ENCODE measurements around the gene PRLH.

The PRLH gene

GRCh38 chr2:237567276-237568029, 1.1 kb downstream of the PRLH start:
- no peak for DNase-seq

- DNase-seq: no peak
Measured at GRCh38 chr2:237568121-237568660, 1.8 kb downstream of the PRLH start.

- DNase-seq: no peak
Measured at GRCh38 chr2:237569041-237569440, 2.7 kb downstream of the PRLH start.

- no peak for DNase-seq
Measured at GRCh38 chr2:237569896-237570295, 3.5 kb downstream of the PRLH start.

- DNase-seq: no peak
Measured at GRCh38 chr2:237570776-237571335, 4.5 kb downstream of the PRLH start.

GRCh38 chr2:237571551-237571950, 5.2 kb downstream of the PRLH start:
- DNase-seq: no peak

GRCh38 chr2:237572021-237572741, 5.8 kb downstream of the PRLH start:
- peak; percentile 81 to 83 for DNase-seq

- no peak for DNase-seq
Measured at GRCh38 chr2:237572742-237573101, 6.3 kb downstream of the PRLH start.

GRCh38 chr2:237573721-237574415, 7.5 kb downstream of the PRLH start:
- DNase-seq: no peak

- no peak for DNase-seq
Measured at GRCh38 chr2:237574467-237574866, 8.1 kb downstream of the PRLH start.

- DNase-seq: no peak
Measured at GRCh38 chr2:237574894-237575868, 8.8 kb downstream of the PRLH start.

GRCh38 chr2:237575869-237576862, 9.8 kb downstream of the PRLH start:
- no peak for DNase-seq

GRCh38 chr2:237576974-237577373, 10.6 kb downstream of the PRLH start:
- no peak for DNase-seq

GRCh38 chr2:237577458-237577857, 11.1 kb downstream of the PRLH start:
- no peak for DNase-seq

GRCh38 chr2:237577956-237578870, 11.8 kb downstream of the PRLH start:
- no peak for DNase-seq

GRCh38 chr2:237581326-237581725, 15.0 kb downstream of the PRLH start:
- no peak for DNase-seq

- DNase-seq: peak; percentile 66 to 74
Measured at GRCh38 chr2:237581751-237582746, 15.7 kb downstream of the PRLH start.
